ENCODE results near the gene ABHD12.
A peak's percentile ranks its signal among the peaks of the same experiment; 100 is the strongest.
"Not testable (repeated sequence)": the region's sequence is repeated elsewhere in the genome, so short reads cannot be mapped to it uniquely, and the experiment has no call there.

Gene ABHD12

DNA sequence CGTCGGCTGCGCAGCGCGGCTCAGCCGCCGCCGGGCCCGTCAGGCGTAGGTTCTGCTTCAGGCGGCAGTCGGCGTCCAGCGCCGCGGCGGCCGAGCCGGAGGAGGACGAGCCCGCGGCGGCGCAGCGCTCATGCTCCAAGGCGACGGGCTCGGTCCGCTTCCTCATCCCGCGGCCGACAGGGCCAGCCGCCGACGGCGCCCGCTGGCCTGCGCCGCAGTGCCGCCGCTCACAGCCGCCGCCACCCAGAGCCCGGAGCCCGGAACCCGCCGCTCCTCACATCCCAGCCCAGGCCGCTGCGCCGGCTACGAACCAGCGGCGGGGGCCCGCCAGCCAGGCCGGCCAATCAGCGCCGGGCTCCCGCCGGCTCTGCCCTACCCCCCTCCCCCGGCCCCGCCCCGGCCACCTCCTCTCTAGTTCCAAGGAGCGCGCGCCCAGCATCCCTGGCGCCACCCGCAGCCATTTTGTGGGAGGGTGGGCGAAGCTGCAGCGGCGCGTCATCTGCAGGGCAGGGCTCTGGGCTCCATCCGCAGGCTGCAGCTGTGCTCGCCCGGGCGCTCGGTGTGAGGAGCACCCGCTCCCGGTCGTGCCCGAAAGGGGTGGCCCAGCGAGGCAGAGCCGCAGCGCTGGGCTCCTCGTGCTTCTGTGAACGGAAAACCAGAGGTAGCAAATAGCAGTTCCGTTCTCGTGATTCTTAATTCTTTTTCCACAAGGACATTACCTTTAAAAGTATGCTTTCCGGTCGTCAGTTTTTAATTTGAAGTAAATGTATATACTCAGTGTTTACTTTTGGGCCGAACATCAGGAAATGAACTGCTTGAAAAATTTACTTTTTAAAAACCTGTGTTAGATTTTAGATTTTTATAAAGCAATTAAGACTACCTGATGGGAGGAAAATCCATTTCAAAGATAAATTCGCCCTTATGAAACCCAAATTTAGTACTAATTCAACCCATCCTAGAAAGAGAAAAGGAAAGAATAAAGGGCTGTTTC is at the start of gene ABHD12:
TSS of gene ABHD12 (minus strand) at position 298 of the 991 bp plus-strand sequence. CDS start at position 166, 132 bp downstream.
- DNase-seq (ENCODE audit: low spot score): peak; percentile 92

DNA sequence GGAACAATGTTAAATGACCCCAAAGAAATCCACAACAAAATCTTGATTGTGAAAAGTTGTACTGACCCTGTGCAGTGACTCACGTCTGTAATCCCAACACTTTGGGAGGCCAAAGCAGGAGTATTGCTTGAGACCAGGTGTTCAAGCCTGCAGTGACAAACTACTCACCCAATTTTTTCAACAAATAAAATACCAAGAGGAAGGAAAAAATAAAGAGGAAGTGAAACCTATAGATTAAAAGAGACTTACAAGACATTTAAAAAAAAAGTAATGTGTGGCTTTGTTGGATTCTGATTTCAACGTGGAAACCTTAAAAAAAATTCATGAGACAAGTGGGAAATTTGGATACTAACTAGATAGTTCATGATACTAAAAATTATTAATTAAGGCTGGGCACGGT is 48.7 kb upstream of the ABHD12 start:
- DNase-seq (ENCODE audit: low spot score): no peak

- DNase-seq (ENCODE audit: low spot score): peak; percentile 8
These were observed 46.5 kb upstream of the ABHD12 start for GRCh38 chr20:25437153-25437581.

GRCh38 chr20:25424536-25424935 is 33.9 kb upstream of the ABHD12 start:
- DNase-seq (ENCODE audit: low spot score): no peak

DNA sequence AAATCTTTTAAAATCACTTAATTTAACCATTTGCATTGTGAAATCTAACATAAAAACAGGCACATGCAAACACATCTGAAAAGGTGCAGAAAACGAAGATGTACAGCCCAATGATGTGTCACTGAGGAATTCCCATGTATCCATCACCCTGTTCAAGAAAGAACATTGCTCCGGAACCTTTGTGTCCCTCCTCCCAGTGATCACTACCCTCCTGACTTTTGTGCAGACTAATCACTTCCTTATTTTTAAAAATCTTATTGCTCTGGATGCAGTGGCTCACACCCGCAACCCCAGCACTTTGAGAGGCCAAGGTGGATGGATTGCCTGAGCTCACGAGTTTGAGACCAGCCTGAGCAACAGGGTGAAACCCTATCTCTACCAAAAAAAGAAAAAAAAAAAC is 31.4 kb upstream of the ABHD12 start:
- no peak for DNase-seq (ENCODE audit: low spot score)

- DNase-seq (ENCODE audit: low spot score): no peak
These were observed 30.5 kb upstream of the ABHD12 start for GRCh38 chr20:25421102-25421501.

GRCh38 chr20:25418776-25419175 is 28.1 kb upstream of the ABHD12 start:
- no peak for DNase-seq (ENCODE audit: low spot score)

- DNase-seq (ENCODE audit: low spot score): no peak
These were observed 18.3 kb upstream of the ABHD12 start for GRCh38 chr20:25408890-25409289.

DNA sequence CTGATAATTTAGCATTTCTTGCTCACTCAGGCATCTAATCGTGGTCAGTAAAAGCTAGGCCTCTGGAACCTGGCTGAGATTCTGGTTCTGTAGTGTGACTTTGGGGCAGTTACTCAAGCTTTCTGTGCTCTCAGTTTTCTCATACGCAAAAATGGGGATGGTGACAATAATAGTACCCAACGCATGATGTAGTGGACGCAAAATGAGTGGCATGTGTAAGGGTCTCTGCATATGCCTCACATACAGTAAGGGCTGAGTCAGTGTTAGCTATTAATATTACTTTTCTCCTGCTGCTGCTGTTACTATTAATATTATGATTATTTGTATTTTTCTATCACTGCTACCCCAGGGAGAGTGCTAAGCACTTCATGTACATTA is 17.5 kb upstream of the ABHD12 start:
- DNase-seq (ENCODE audit: low spot score): no peak

- peak; percentile 91 for DNase-seq (ENCODE audit: low spot score)
These were observed 16.9 kb upstream of the ABHD12 start, which contains the start of gene GINS1 for GRCh38 chr20:25407311-25408169. TSS of gene GINS1 (plus strand) at chr20:25407673. CDS start at chr20:25407821, 148 bp downstream.

- no peak for DNase-seq (ENCODE audit: low spot score)
These were observed 11.9 kb upstream of the ABHD12 start for GRCh38 chr20:25402583-25402982.

GRCh38 chr20:25400291-25400732 is 9.7 kb upstream of the ABHD12 start:
- not testable (repeated sequence) for DNase-seq (ENCODE audit: low spot score)

DNA sequence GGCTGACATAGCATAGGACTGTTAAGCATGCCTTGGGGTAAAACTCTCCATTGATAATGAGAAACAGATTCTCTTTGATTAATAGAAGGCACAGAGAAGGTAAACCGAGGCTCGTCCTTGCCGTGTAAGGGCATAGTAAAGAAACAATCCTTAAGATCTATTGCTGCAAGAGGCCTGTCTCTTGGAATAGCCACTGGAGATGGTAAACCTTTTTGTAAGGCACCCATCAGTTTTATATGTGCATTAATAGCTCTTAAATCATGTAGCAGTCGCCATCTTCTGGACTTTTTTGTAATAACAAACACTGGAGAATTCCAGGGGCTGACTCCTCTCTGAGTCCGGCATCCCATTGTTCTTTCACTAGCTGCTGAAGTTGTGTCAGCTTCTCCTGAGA is 8.4 kb upstream of the ABHD12 start:
- DNase-seq (ENCODE audit: low spot score): peak; percentile 91

GRCh38 chr20:25398376-25399036 is 7.9 kb upstream of the ABHD12 start:
- DNase-seq (ENCODE audit: low spot score): no peak

DNA sequence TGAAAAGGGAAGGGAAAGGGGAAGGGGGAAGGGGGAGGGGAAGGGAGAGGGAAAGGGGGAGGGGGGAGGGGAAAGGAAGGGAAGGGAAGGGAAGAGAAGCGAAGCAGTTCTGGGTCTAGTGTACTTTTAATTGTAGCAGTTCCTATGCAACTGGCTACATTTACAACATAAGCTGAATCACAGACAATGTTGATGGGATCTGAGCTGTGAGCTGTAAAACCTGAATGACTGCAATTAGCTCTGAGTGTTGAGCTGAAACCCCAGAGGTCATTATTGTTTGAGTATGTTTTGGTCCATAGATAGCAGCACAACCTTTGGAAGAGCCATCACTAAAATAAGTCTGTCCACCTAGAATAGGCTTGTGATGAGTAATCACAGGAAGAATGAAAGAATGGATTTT is 7.2 kb upstream of the ABHD12 start:
- no peak for DNase-seq (ENCODE audit: low spot score)

DNA sequence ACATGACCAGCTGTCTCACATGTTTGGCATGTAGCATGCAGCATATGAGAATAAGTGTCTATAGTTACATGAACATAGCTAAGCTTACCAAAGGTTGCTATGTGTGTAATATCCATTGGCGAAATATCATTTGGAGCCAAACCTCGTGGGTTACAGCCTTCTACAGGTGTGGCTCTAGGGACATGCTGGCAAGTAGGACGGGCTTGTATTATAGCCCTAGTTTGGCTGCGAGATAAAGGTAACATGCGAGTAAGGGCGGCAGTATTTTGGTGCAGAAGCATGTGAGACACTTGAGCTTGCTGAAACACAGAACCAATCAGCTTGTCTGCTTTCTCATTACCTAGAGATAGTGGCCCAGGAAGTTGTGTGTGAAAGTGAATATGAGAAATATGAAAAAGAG is 6.5 kb upstream of the ABHD12 start:
- no peak for DNase-seq (ENCODE audit: low spot score)

DNA sequence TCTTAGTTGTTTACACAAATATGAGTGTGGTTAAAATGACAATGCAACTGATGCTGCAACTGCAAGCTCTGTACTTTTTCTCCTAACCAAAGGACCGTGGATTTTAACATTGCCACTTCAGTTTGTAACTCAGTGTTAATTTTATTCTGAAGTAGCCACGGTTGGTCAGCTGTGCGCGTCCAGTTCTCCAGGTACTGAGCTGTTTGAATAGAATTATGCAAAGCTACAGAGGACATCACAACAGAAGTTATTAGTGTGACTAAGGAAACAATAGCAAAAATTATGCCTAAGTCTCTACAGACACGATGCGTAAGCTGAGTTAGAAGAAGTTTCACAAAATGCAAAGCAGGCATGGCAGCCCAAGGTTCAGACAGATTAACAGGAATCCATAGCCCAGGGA is 4.4 kb upstream of the ABHD12 start:
- no peak for DNase-seq (ENCODE audit: low spot score)

DNA sequence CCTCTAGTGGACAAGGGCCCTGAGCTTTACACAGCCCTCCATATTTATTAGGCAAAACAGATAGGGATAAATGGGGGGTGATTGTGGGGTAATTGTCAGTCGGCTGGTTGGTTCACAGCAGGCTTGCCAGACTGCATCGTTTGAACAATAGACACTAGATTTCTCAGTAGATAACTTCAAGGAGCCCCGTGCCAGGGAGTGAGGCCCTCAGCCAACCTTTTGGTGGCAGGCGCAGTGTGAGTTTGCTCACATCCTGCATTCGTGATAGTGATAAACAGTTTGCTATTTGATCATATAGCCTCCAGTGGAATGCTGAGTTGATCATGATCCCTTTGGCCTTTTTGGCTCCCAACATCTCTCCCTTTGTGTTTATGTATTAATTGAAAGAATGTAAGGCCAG is 3.6 kb upstream of the ABHD12 start:
- DNase-seq (ENCODE audit: low spot score): no peak

GRCh38 chr20:25389858-25390537 is 637 bp downstream of the ABHD12 start:
- DNase-seq (ENCODE audit: low spot score): peak; percentile 25

DNA sequence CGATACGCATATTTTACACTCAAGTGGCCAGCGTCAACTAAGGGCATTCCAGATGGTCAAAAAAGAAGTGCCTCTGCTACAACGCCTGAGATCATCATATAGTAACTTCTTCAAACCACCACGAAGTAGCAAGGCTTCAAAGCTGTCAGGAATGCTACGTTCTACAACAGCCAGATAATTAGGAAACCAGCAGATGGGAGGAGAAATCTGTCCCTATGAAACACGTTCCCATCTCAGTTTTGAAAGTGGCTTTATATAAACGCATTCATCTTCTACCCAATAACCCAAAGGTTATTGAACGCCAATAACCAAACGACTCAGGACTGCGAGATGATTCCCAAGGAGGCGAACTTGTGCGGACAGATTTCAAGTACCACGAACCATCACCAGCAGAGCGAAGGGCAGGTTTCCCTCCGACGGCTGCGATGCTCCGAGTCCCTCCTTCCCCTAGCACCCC is 1.2 kb downstream of the ABHD12 start:
- peak; percentile 49 for DNase-seq (ENCODE audit: low spot score)

DNA sequence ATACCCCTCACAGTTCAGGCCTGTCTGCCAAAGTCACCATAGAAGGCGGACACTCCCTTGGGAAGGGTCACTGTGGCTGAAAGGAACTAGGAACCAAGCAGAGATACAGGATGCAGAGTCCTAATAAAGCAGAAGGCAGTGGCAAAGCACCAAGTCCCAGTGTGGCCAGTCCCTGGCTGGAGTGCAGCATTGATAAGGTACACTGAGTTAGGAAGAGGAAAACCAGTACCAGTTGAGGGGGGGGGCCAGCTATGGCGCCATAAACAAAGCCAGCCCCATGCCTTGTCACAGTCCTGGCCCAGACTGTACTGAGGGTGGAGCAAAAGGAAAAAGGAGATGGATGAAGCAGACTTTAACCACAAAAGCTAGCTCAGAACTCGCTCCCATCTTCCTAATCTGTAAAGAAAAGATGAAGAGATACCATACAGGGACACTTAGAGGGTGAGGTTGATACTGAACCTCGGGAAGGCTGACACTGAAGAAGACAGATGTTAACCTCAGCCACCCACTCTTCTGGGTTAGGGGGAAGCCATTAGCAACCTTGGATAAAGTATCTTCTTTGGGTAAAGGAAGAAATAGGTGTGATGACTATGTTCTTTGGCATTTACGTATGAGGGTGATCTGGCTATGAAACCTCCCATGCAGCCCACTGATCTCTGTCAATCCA is 7.8 kb downstream of the ABHD12 start:
- DNase-seq (ENCODE audit: low spot score): no peak

Data from cerebellar cortex (tissue), 1 donor.